Tibial artery (tissue), 4 donors: ENCODE results near the gene GRB10.
A peak's percentile ranks its signal among the peaks of the same experiment; 100 is the strongest.

Source experiments
- DNase-seq, 2 donors: peaks; one replicate each; pipeline ENCODE4 v3.0.0-alpha.2; 2019
- H3K27ac ChIP-seq, 2 donors: fragments of 200-600 bp; sonication (generic) in 1 of 2; 1 replicate in 1 of 2; 2 replicates in 1 of 2; pipeline ENCODE4 v1.5.1; 2018 to 2019; ENCODE audit warnings: mild to moderate bottlenecking in 1 of 2
- H3K27me3 ChIP-seq, 2 donors: fragments of 200-600 bp; sonication (generic) in 1 of 2; one replicate each; pipeline versions ENCODE4 v1.5.1 to v1.6.0; 2016 to 2019
- H3K36me3 ChIP-seq, 3 donors: fragments of 200-600 bp; sonication (generic) in 2 of 3; one replicate each; pipeline ENCODE4 v1.5.1; 2016 to 2019; ENCODE audit warnings: mild to moderate bottlenecking in 2 of 3
- H3K4me1 ChIP-seq, 4 donors: fragments of 200-600 bp; sonication (generic) in 2 of 4; 1 replicate in 3 of 4; 2 replicates in 1 of 4; pipeline ENCODE4 v1.5.1; 2016 to 2019
- H3K4me3 ChIP-seq, 2 donors: fragments of 200-600 bp; sonication (generic) in 1 of 2; 1 replicate in 1 of 2; 2 replicates in 1 of 2; pipeline ENCODE4 v1.5.1; 2018 to 2019; ENCODE audit warnings: mild to moderate bottlenecking in 2 of 2
- H3K9me3 ChIP-seq, 3 donors: fragments of 200-600 bp; sonication (generic) in 1 of 3; one replicate each; pipeline ENCODE4 v1.5.1; 2016 to 2019
- CTCF ChIP-seq, 2 experiments: fragments of 200-600 bp in 1 of 2; fragments of 450-650 bp in 1 of 2; IDR thresholded peaks; one replicate each; pipeline ENCODE4 v1.5.1; 2017 to 2019; ENCODE audit warnings: antibody characterized with exemption in 2 of 2, mild to moderate bottlenecking in 1 of 2, moderate library complexity in 1 of 2
- intact Hi-C: fragments of 100-400 bp; cut with DNase I; formaldehyde crosslinking; loops from one replicate; pipeline ENCODE4 v1.15.0; 2023; ENCODE audit warnings: low total_unique reads

The GRB10 gene

GRCh38 chr7:50790381-50790780, 7.7 kb upstream of the GRB10 start:
- no peak for TF ChIP-seq CTCF (IDR thresholded peaks at IDR 0.05)
- DNase-seq: no peak
- H3K4me1 ChIP-seq: peaks cover 0 to 27% (median 18%) of the 10 kb centered on the region in 4 donors
- peaks cover 0 to 6% (median 0%) of the 10 kb centered on the region in 3 donors for H3K9me3 ChIP-seq
- H3K27me3 ChIP-seq: no peaks in the 10 kb centered on the region
- H3K36me3 ChIP-seq: no peaks in the 10 kb centered on the region
- intact Hi-C loops: loop anchor here (5.0 to 10.0 kb wide), 2 partner anchors 136 to 318 kb away; no protein-coding TSS in a partner anchor
- peak overlapping the region; percentile 2 to 65 for H3K4me3 ChIP-seq
- H3K27ac ChIP-seq: no peak overlapping the region

- no peak for TF ChIP-seq CTCF (IDR thresholded peaks at IDR 0.05)
- DNase-seq: no peak
- Histone ChIP-seq H3K9me3 (peaks cover 0 to 6% (median 0%) of the 10 kb centered on the region in 3 donors), H3K27me3 (no peaks in the 10 kb centered on the region), H3K4me3 (no peak overlapping the region), H3K27ac (no peak overlapping the region), H3K36me3 (no peaks in the 10 kb centered on the region), H3K4me1 (peaks cover 0 to 41% (median 20%) of the 10 kb centered on the region in 4 donors)
- intact Hi-C loops: loop anchor here (10.0 kb wide), 1 partner anchor 286 kb away; no protein-coding TSS in a partner anchor
Observed at GRCh38 chr7:50788382-50788781, 5.7 kb upstream of the GRB10 start.

DNA sequence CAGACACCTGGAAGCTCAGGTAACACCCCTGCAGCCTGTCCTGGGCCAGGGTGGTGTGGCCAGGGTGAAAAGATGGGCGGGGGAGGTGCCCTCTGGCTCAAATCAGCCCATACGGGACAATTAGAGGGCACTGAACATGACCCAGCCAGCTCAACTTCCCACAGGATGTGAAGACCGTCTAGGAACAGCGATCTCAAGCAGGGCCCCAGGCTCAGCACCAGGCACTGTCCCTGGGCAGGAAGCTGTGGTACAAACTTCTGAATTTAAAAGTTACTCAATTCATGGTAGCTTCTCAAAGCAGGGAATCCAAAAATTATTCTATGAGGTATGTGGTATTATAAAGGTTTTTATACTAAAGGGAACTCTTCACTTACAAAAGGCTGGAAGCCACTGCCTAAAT, 5.1 kb upstream of the GRB10 start:
- H3K4me3 ChIP-seq: no peak overlapping the region
- no peak for DNase-seq
- H3K27ac ChIP-seq: no peak overlapping the region
- H3K4me1 ChIP-seq: peaks cover 0 to 47% (median 20%) of the 10 kb centered on the region in 4 donors
- H3K27me3 ChIP-seq: no peaks in the 10 kb centered on the region
- intact Hi-C loops: loop anchor here (10.0 kb wide), 1 partner anchor 287 kb away; no protein-coding TSS in a partner anchor
- no peaks in the 10 kb centered on the region for H3K36me3 ChIP-seq
- no peak for TF ChIP-seq CTCF (IDR thresholded peaks at IDR 0.05)
- peaks cover 0 to 6% (median 0%) of the 10 kb centered on the region in 3 donors for H3K9me3 ChIP-seq

GRCh38 chr7:50785346-50785745, 2.6 kb upstream of the GRB10 start:
- H3K4me1 ChIP-seq: peaks cover 0 to 38% (median 13%) of the 10 kb centered on the region in 4 donors
- H3K4me3 ChIP-seq: no peak overlapping the region
- H3K27ac ChIP-seq: no peak overlapping the region
- H3K27me3 ChIP-seq: no peaks in the 10 kb centered on the region
- H3K36me3 ChIP-seq: no peaks in the 10 kb centered on the region
- peaks cover 0 to 6% (median 0%) of the 10 kb centered on the region in 3 donors for H3K9me3 ChIP-seq
- intact Hi-C loops: loop anchor here (10.0 kb wide), 1 partner anchor 289 kb away; no protein-coding TSS in a partner anchor
- TF ChIP-seq CTCF (IDR thresholded peaks at IDR 0.05): no peak
- DNase-seq: no peak

- H3K4me3 ChIP-seq: no peak overlapping the region
- peaks cover 0 to 32% (median 10%) of the 10 kb centered on the region in 4 donors for H3K4me1 ChIP-seq
- no peaks in the 10 kb centered on the region for H3K36me3 ChIP-seq
- no peak for TF ChIP-seq CTCF (IDR thresholded peaks at IDR 0.05)
- intact Hi-C loops: loop anchor here (10.0 kb wide), 1 partner anchor 291 kb away; no protein-coding TSS in a partner anchor
- H3K27ac ChIP-seq: no peak overlapping the region
- peaks cover 0 to 6% (median 0%) of the 10 kb centered on the region in 3 donors for H3K9me3 ChIP-seq
- DNase-seq: no peak
- H3K27me3 ChIP-seq: no peaks in the 10 kb centered on the region
Observed at GRCh38 chr7:50783801-50784507, 1.3 kb upstream of the GRB10 start.
